ENCODE measurements around the gene ZDHHC14. TPM values are rescaled to one million over a fixed set of nuclear protein-coding genes. Genes with fewer than 3 reads are reported as not detected.

Gene ZDHHC14
- total RNA-seq, 4 donors from 2014 or later, result 11.4 to 20.8 (median 15.6) TPM

DNA sequence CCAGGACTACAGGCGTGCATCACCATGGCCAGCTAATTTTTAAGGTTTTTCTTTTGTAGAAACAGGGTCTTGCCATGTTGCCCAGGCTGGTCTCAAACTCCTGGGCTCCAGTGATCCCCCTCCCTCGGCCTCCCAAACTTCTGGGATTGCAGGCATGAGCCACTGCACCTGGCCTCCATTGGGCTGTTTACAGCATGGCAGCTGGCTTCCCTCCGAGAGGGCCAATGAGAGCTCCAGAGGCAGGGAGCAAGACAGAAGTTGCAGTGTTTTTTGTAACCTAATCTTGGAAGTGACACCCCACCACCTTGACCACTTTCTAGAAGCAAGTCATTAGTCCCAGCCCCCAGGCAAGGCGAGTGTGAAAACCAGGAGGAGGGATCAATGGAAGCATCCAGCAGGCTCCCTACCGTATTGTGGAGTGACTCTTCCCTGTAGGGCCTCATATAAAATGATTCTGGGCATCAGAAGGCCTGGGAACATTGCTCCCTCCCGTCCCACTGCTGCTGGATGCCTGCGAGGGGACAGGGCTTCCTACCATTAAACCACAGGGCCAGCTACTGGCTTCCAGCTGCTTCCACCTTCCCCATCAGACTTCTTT is 144.4 kb downstream of the ZDHHC14 start:
- peaks cover 0 to 34% (median 10%) of the 10 kb centered on the region in 4 donors for H3K4me1 ChIP-seq
- no peak overlapping the region for H3K27ac ChIP-seq
- H3K4me3 ChIP-seq, result no peak overlapping the region
- H3K27me3 ChIP-seq, result no peaks in the 10 kb centered on the region
- TF ChIP-seq, protein P1, sequence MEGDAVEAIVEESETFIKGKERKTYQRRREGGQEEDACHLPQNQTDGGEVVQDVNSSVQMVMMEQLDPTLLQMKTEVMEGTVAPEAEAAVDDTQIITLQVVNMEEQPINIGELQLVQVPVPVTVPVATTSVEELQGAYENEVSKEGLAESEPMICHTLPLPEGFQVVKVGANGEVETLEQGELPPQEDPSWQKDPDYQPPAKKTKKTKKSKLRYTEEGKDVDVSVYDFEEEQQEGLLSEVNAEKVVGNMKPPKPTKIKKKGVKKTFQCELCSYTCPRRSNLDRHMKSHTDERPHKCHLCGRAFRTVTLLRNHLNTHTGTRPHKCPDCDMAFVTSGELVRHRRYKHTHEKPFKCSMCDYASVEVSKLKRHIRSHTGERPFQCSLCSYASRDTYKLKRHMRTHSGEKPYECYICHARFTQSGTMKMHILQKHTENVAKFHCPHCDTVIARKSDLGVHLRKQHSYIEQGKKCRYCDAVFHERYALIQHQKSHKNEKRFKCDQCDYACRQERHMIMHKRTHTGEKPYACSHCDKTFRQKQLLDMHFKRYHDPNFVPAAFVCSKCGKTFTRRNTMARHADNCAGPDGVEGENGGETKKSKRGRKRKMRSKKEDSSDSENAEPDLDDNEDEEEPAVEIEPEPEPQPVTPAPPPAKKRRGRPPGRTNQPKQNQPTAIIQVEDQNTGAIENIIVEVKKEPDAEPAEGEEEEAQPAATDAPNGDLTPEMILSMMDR (IDR thresholded peaks at IDR 0.05), result no peak
- no peak for TF ChIP-seq EP300 (IDR thresholded peaks at IDR 0.05)
- no peak for TF ChIP-seq POLR2A (IDR thresholded peaks at IDR 0.05)
- no peaks in the 10 kb centered on the region for H3K9me3 ChIP-seq
- H3K36me3 ChIP-seq, result no peaks in the 10 kb centered on the region
- no peak for DNase-seq (ENCODE audit: low spot score in 2 of 2)
- 96% methylated on average over 7 of the region's 7 CpGs for WGBS, 2 donors

DNA sequence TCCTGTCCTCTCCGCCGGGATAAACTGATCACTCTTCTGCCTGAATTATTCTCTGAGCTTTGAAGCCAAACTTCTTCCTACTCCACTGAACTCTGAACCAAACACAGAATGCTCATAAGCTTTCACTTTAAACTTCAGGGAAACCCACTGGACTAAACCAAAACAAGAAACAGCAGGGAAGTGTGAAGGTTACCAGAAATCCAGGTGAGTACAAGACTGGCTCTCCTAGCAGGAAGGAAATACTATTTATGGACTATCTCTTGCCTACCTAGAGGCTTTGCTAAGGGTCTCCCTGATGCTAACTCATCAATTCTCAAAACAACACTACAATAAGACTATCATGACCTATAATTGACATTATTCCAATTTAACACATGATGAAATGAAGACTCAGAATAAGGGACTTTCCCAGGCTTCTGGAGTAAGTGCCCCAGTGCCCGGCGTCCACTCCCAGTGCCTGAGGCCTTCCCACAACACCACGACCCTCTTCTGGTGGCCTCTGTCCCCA is 145.0 kb downstream of the ZDHHC14 start:
- no peaks in the 10 kb centered on the region for H3K9me3 ChIP-seq
- H3K27ac ChIP-seq, result no peak overlapping the region
- H3K4me3 ChIP-seq, result no peak overlapping the region
- TF ChIP-seq POLR2A (IDR thresholded peaks at IDR 0.05) (no peak), EP300 (IDR thresholded peaks at IDR 0.05) (no peak)
- TF ChIP-seq, protein P1 (IDR thresholded peaks at IDR 0.05), result no peak
- no peak for DNase-seq (ENCODE audit: low spot score in 2 of 2)
- H3K4me1 ChIP-seq, result peaks cover 0 to 34% (median 12%) of the 10 kb centered on the region in 4 donors
- 79 to 93% methylated on average over 5 of the region's 5 CpGs for WGBS, 2 donors
- no peaks in the 10 kb centered on the region for H3K27me3 ChIP-seq
- no peaks in the 10 kb centered on the region for H3K36me3 ChIP-seq

DNA sequence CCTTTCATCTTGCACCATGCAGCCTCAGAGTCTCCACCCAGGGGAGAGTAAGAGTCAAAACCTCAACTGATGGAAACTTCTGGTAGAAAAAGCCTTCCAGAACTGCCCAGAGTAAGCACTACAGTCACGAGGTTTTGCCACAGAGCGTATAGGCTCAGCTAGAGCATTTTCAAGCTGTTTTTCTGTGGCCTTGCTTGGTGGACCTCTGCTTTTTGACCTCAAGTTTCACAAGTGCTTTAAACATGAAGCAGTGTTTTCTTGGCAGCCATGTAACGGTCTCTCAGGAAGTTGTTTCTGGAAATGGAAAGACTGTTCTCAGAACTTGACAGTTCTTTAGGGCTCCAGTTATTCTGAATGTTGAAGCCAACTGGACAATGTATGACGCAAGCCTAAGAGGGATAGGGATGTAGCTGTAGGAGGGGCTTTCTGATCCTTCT is 146.5 kb downstream of the ZDHHC14 start:
- H3K4me3 ChIP-seq, result no peak overlapping the region
- peak overlapping the region in 3 of 4 donors; percentile 24 to 46 (median 44) for H3K27ac ChIP-seq
- TF ChIP-seq EP300 (IDR thresholded peaks at IDR 0.05), result peak; percentile 20 to 82
- TF ChIP-seq, protein P1 (IDR thresholded peaks at IDR 0.05), result no peak
- TF ChIP-seq POLR2A (IDR thresholded peaks at IDR 0.05), result no peak
- 17 to 22% methylated on average over 4 of the region's 4 CpGs for WGBS, 2 donors
- peak in 1 of 2 donors; percentile 52 for DNase-seq (ENCODE audit: low spot score in 2 of 2)
- no peaks in the 10 kb centered on the region for H3K9me3 ChIP-seq
- peaks cover 0 to 34% (median 12%) of the 10 kb centered on the region in 4 donors for H3K4me1 ChIP-seq
- no peaks in the 10 kb centered on the region for H3K27me3 ChIP-seq
- no peaks in the 10 kb centered on the region for H3K36me3 ChIP-seq

DNA sequence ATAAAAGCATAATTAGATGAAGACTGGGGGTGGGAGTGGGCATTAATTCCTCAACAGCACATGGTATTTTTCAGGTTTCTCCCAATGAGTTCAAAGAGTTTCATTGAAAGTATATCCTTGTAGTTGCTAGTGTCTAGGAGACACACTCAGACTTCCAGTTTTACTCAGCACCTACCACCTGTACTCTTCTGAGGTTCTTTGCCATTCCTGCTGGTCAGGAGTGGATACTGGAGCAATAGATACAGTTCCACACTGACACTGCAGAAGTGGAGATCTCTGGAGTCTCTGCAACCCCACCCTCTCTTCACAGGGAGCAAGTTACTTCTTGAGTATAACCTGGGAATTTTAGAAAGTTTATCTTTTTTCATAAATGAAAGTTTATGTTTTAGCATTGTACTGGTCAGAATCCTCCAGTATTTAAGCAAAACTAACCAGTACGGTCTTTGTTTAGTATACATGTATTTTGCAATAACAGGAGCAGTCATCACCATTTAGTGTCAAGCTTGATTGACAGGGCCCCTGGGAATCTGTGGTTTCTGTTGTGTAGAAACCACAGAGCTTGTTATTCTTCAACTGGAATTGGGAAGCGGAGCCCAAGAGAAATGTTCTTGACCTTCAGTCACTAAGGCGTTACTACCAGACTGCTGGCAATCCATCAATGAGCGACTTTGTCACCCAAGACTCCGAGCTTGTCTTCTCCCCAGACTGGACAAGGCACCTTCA is 148.1 kb downstream of the ZDHHC14 start:
- Histone ChIP-seq H3K27ac (peak overlapping the region in 1 of 4 donors; percentile 32), H3K36me3 (no peaks in the 10 kb centered on the region), H3K4me3 (no peak overlapping the region), H3K27me3 (no peaks in the 10 kb centered on the region), H3K9me3 (no peaks in the 10 kb centered on the region), H3K4me1 (peaks cover 0 to 34% (median 12%) of the 10 kb centered on the region in 4 donors)
- TF ChIP-seq EP300 (IDR thresholded peaks at IDR 0.05), result peak; percentile 45 to 93
- TF ChIP-seq, protein P1 (IDR thresholded peaks at IDR 0.05), result no peak
- no peak for TF ChIP-seq POLR2A (IDR thresholded peaks at IDR 0.05)
- WGBS, 2 donors, result 25 to 37% methylated on average over 5 of the region's 5 CpGs
- DNase-seq (ENCODE audit: low spot score in 2 of 2), result peak; percentile 40 to 86

DNA sequence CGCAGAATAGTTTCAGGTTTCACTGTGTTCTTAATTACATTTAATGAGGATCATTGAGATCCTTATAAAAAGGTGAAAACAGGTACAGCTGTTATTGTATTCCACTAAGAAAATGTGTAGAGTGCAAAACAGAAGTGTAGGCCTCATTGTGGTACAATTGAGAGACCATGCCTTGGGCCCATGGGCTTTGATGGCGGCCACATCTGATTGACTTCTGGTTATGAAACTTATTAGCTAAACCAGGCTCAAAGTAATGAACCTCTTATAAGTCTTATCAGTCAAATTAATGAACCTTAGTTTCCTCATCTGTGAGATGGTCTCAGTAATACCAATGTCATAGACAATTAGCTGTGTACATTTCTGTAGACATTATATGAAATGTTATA is 148.7 kb downstream of the ZDHHC14 start:
- Histone ChIP-seq H3K4me3 (no peak overlapping the region), H3K9me3 (no peaks in the 10 kb centered on the region), H3K27me3 (no peaks in the 10 kb centered on the region), H3K36me3 (no peaks in the 10 kb centered on the region), H3K27ac (no peak overlapping the region), H3K4me1 (peaks cover 0 to 34% (median 14%) of the 10 kb centered on the region in 4 donors)
- no peak for DNase-seq (ENCODE audit: low spot score in 2 of 2)
- WGBS, 2 donors, result 73 to 93% methylated on average over 2 of the region's 2 CpGs
- TF ChIP-seq POLR2A (IDR thresholded peaks at IDR 0.05) (no peak), EP300 (IDR thresholded peaks at IDR 0.05) (no peak)
- TF ChIP-seq, protein P1 (IDR thresholded peaks at IDR 0.05), result no peak
